HEK293 (cell line): ENCODE measurements around the gene RAB10.

Experiments used
- SP7 ChIP-seq: fragments of 450-650 bp; formaldehyde crosslinking; IDR thresholded peaks from 2 replicates; pipeline ENCODE4 v1.5.1; 2016; ENCODE audit warnings: missing biosample characterization, missing genetic modification characterization
- ZNF202 ChIP-seq: fragments of 450-650 bp; formaldehyde crosslinking; IDR thresholded peaks from 2 replicates; pipeline ENCODE4 v1.5.1; 2016; ENCODE audit warnings: missing biosample characterization, missing genetic modification characterization, borderline replicate concordance
- ZNF292 ChIP-seq: fragments of 450-650 bp; formaldehyde crosslinking; IDR thresholded peaks from 2 replicates; pipeline ENCODE4 v1.5.1; 2016; ENCODE audit warnings: low read depth, missing biosample characterization, missing genetic modification characterization, borderline replicate concordance
- ZNF777 ChIP-seq: fragments of 450-650 bp; formaldehyde crosslinking; IDR thresholded peaks from 2 replicates; pipeline ENCODE4 v1.5.1; 2017; ENCODE audit warnings: missing biosample characterization, missing genetic modification characterization, borderline replicate concordance
- TF ChIP-seq, protein P1 (sequence below): fragments of 450-650 bp; formaldehyde crosslinking; IDR thresholded peaks from 2 replicates; pipeline ENCODE4 v1.5.1; 2016; ENCODE audit warnings: missing biosample characterization, missing genetic modification characterization
- TF ChIP-seq, protein P2 (sequence below): fragments of 450-650 bp; formaldehyde crosslinking; IDR thresholded peaks from 2 replicates; pipeline ENCODE4 v1.5.1; 2016; ENCODE audit warnings: missing biosample characterization, missing genetic modification characterization, borderline replicate concordance
- TF ChIP-seq, protein P3 (sequence below): fragments of 450-650 bp; formaldehyde crosslinking; IDR thresholded peaks from 2 replicates; pipeline ENCODE4 v1.5.1; 2016; ENCODE audit warnings: missing biosample characterization, missing genetic modification characterization

DNA sequence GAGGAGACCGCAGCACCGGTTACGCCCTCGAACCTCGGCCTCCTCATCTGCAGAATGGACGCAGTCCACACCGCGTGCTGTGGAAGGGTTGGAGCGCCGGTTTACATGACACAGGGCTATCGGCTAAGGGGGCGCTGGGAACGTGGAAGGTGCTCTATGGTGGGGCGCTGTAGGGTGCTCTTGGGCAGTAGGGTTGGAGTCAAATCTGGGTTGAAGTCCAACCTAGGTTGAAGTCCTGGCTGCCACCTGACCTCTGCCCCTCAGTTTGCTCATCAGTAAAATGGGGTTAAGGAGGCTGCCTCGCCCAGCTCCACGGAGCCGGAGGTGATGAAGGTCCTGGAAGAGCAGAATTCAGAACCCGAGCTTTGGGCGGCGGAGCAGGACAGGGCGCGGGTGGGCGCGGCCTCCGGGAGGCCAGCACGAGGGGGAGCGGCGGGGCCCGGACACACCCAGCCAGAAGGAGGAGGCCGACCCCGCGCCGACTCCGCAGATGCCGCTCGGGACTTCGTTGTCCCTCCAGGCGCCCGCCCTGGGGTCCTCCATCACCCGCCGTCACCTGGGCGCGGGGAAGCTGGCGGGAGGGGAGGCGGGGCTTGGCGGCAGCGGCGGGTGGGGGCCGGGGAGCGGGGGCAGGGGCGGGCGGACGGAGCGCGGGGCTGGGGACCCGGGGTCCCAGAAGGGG lies 138.4 kb downstream of the RAB10 start:
- TF ChIP-seq ZNF777 (tag by site-specific recombination) (no peak), ZNF292 (no peak), ZNF202 (tag by site-specific recombination) (no peak), SP7 (no peak)
- TF ChIP-seq, protein P1, sequence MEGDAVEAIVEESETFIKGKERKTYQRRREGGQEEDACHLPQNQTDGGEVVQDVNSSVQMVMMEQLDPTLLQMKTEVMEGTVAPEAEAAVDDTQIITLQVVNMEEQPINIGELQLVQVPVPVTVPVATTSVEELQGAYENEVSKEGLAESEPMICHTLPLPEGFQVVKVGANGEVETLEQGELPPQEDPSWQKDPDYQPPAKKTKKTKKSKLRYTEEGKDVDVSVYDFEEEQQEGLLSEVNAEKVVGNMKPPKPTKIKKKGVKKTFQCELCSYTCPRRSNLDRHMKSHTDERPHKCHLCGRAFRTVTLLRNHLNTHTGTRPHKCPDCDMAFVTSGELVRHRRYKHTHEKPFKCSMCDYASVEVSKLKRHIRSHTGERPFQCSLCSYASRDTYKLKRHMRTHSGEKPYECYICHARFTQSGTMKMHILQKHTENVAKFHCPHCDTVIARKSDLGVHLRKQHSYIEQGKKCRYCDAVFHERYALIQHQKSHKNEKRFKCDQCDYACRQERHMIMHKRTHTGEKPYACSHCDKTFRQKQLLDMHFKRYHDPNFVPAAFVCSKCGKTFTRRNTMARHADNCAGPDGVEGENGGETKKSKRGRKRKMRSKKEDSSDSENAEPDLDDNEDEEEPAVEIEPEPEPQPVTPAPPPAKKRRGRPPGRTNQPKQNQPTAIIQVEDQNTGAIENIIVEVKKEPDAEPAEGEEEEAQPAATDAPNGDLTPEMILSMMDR (tag by site-specific recombination) = no peak
- TF ChIP-seq, protein P2, sequence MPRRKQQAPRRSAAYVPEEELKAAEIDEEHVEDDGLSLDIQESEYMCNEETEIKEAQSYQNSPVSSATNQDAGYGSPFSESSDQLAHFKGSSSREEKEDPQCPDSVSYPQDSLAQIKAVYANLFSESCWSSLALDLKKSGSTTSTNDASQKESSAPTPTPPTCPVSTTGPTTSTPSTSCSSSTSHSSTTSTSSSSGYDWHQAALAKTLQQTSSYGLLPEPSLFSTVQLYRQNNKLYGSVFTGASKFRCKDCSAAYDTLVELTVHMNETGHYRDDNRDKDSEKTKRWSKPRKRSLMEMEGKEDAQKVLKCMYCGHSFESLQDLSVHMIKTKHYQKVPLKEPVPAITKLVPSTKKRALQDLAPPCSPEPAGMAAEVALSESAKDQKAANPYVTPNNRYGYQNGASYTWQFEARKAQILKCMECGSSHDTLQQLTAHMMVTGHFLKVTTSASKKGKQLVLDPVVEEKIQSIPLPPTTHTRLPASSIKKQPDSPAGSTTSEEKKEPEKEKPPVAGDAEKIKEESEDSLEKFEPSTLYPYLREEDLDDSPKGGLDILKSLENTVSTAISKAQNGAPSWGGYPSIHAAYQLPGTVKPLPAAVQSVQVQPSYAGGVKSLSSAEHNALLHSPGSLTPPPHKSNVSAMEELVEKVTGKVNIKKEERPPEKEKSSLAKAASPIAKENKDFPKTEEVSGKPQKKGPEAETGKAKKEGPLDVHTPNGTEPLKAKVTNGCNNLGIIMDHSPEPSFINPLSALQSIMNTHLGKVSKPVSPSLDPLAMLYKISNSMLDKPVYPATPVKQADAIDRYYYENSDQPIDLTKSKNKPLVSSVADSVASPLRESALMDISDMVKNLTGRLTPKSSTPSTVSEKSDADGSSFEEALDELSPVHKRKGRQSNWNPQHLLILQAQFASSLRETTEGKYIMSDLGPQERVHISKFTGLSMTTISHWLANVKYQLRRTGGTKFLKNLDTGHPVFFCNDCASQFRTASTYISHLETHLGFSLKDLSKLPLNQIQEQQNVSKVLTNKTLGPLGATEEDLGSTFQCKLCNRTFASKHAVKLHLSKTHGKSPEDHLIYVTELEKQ (tag by site-specific recombination) = no peak
- TF ChIP-seq, protein P3, sequence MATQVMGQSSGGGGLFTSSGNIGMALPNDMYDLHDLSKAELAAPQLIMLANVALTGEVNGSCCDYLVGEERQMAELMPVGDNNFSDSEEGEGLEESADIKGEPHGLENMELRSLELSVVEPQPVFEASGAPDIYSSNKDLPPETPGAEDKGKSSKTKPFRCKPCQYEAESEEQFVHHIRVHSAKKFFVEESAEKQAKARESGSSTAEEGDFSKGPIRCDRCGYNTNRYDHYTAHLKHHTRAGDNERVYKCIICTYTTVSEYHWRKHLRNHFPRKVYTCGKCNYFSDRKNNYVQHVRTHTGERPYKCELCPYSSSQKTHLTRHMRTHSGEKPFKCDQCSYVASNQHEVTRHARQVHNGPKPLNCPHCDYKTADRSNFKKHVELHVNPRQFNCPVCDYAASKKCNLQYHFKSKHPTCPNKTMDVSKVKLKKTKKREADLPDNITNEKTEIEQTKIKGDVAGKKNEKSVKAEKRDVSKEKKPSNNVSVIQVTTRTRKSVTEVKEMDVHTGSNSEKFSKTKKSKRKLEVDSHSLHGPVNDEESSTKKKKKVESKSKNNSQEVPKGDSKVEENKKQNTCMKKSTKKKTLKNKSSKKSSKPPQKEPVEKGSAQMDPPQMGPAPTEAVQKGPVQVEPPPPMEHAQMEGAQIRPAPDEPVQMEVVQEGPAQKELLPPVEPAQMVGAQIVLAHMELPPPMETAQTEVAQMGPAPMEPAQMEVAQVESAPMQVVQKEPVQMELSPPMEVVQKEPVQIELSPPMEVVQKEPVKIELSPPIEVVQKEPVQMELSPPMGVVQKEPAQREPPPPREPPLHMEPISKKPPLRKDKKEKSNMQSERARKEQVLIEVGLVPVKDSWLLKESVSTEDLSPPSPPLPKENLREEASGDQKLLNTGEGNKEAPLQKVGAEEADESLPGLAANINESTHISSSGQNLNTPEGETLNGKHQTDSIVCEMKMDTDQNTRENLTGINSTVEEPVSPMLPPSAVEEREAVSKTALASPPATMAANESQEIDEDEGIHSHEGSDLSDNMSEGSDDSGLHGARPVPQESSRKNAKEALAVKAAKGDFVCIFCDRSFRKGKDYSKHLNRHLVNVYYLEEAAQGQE (tag by site-specific recombination) = no peak
